Urinary bladder (tissue), 4 donors: ENCODE results near the gene TUBB. TPM values are rescaled to one million over a fixed set of nuclear protein-coding genes. Genes with fewer than 3 reads are reported as not detected.
"Not testable (repeated sequence)": the region's sequence is repeated elsewhere in the genome, so short reads cannot be mapped to it uniquely, and the experiment has no call there.

Source experiments
- DNase-seq: peaks from one replicate; pipeline ENCODE4 v3.0.0-alpha.2; 2015; ENCODE audit errors: extremely low spot score
- H3K27ac ChIP-seq: one replicate; pipeline ENCODE4 v1.5.1; 2013; ENCODE audit warnings: low read depth, mild to moderate bottlenecking, moderate library complexity
- H3K36me3 ChIP-seq: one replicate; pipeline ENCODE4 v1.6.1; 2013; ENCODE audit warnings: mild to moderate bottlenecking, moderate library complexity; ENCODE audit not compliant: insufficient read depth
- H3K4me1 ChIP-seq: one replicate; pipeline ENCODE4 v1.6.1; 2013; ENCODE audit warnings: mild to moderate bottlenecking, moderate library complexity; ENCODE audit not compliant: insufficient read depth
- H3K4me3 ChIP-seq: one replicate; pipeline ENCODE4 v1.5.1; 2013; ENCODE audit warnings: low read depth, low read length
- WGBS: extraction: QIAGEN DNeasy Blood & Tissue Kit; methylation state at CpG from one replicate; pipeline ENCODE4 v1.1.7; 2013; 5-methylcytosine and 5-hydroxymethylcytosine counted together
- polyA plus RNA-seq: library from polyadenylated mRNA; stranded (reverse); fragments of 200-250 nt; gene quantifications from one replicate; pipeline ENCODE4 v1.2.3, GENCODE V29; 2013
- total RNA-seq: library from RNA; depleted of rRNA; stranded (reverse); fragments of >200 nt; gene quantifications from one replicate; pipeline ENCODE4 v1.2.3, GENCODE V29; 2014
- donor health status: healthy with polysubstance abuse.
- donor health status: healthy.

The TUBB gene
- total and polyA plus RNA-seq, 2 donors, result 332 to 376 TPM

- Histone ChIP-seq H3K4me3 (no peak overlapping the region), H3K27ac (peak overlapping the region; percentile 14), H3K4me1 (no peaks in the 10 kb centered on the region), H3K36me3 (no peaks in the 10 kb centered on the region)
- DNase-seq, result no peak
- WGBS, result 69% methylated on average over 6 of the region's 6 CpGs
Measured at GRCh38 chr6:30747902-30748769, 28.0 kb downstream of the TUBB start.

GRCh38 chr6:30748851-30749540, 28.8 kb downstream of the TUBB start:
- WGBS, result 65% methylated on average over 8 of the region's 8 CpGs
- Histone ChIP-seq H3K4me1 (no peaks in the 10 kb centered on the region), H3K36me3 (no peaks in the 10 kb centered on the region), H3K4me3 (no peak overlapping the region), H3K27ac (no peak overlapping the region)
- DNase-seq, result no peak

GRCh38 chr6:30749554-30750378, 29.6 kb downstream of the TUBB start:
- 83% methylated on average over 12 of the region's 12 CpGs for WGBS
- peak overlapping the region; percentile 34 for H3K27ac ChIP-seq
- H3K4me3 ChIP-seq, result no peak overlapping the region
- DNase-seq, result no peak
- H3K36me3 ChIP-seq, result no peaks in the 10 kb centered on the region
- no peaks in the 10 kb centered on the region for H3K4me1 ChIP-seq

- no peaks in the 10 kb centered on the region for H3K36me3 ChIP-seq
- no peak for DNase-seq
- H3K27ac ChIP-seq, result no peak overlapping the region
- H3K4me1 ChIP-seq, result no peaks in the 10 kb centered on the region
- H3K4me3 ChIP-seq, result no peak overlapping the region
Measured at GRCh38 chr6:30750379-30750668, 30.2 kb downstream of the TUBB start.

- Histone ChIP-seq H3K36me3 (no peaks in the 10 kb centered on the region), H3K4me3 (no peak overlapping the region), H3K4me1 (no peaks in the 10 kb centered on the region), H3K27ac (peak overlapping the region; percentile 86)
- WGBS, result 16% methylated on average over 12 of the region's 12 CpGs
- peak; percentile 39 for DNase-seq
Measured at GRCh38 chr6:30752157-30752927, 32.2 kb downstream of the TUBB start.

- WGBS, result 95% methylated on average over 3 of the region's 3 CpGs
- Histone ChIP-seq H3K4me1 (no peaks in the 10 kb centered on the region), H3K4me3 (no peak overlapping the region), H3K27ac (no peak overlapping the region), H3K36me3 (no peaks in the 10 kb centered on the region)
- DNase-seq, result no peak
Measured at GRCh38 chr6:30754631-30755030, 34.5 kb downstream of the TUBB start.

- H3K27ac ChIP-seq, H3K4me1 ChIP-seq, DNase-seq, H3K36me3 ChIP-seq, H3K4me3 ChIP-seq: not testable (repeated sequence)
- 93% methylated on average over 7 of the region's 7 CpGs for WGBS
Measured at GRCh38 chr6:30756405-30757003, 36.4 kb downstream of the TUBB start.

GRCh38 chr6:30757261-30757904, 37.2 kb downstream of the TUBB start:
- no peaks in the 10 kb centered on the region for H3K36me3 ChIP-seq
- no peak overlapping the region for H3K27ac ChIP-seq
- no peak for DNase-seq
- 87% methylated on average over 1 of the region's 1 CpG for WGBS
- H3K4me3 ChIP-seq, result no peak overlapping the region
- no peaks in the 10 kb centered on the region for H3K4me1 ChIP-seq

- no peaks in the 10 kb centered on the region for H3K36me3 ChIP-seq
- no peak overlapping the region for H3K4me3 ChIP-seq
- no peaks in the 10 kb centered on the region for H3K4me1 ChIP-seq
- no peak for DNase-seq
- H3K27ac ChIP-seq, result no peak overlapping the region
- 86% methylated on average over 10 of the region's 10 CpGs for WGBS
Measured at GRCh38 chr6:30759575-30760239, 39.6 kb downstream of the TUBB start.

GRCh38 chr6:30760549-30760948, 40.4 kb downstream of the TUBB start:
- H3K4me3 ChIP-seq, result no peak overlapping the region
- no peaks in the 10 kb centered on the region for H3K36me3 ChIP-seq
- no peak for DNase-seq
- no peak overlapping the region for H3K27ac ChIP-seq
- H3K4me1 ChIP-seq, result no peaks in the 10 kb centered on the region
- WGBS, result 77% methylated on average over 8 of the region's 8 CpGs

GRCh38 chr6:30761791-30762429, 41.8 kb downstream of the TUBB start:
- DNase-seq, result no peak
- Histone ChIP-seq H3K27ac (no peak overlapping the region), H3K36me3 (no peaks in the 10 kb centered on the region), H3K4me3 (no peak overlapping the region), H3K4me1 (no peaks in the 10 kb centered on the region)
- 94% methylated on average over 4 of the region's 4 CpGs for WGBS

- Histone ChIP-seq H3K4me3 (no peak overlapping the region), H3K36me3 (no peaks in the 10 kb centered on the region), H3K4me1 (no peaks in the 10 kb centered on the region), H3K27ac (no peak overlapping the region)
- 93% methylated on average over 1 of the region's 1 CpG for WGBS
- no peak for DNase-seq
Measured at GRCh38 chr6:30763155-30763617, 43.0 kb downstream of the TUBB start.
